ENCODE measurements around the gene HIF3A. TPM values are rescaled to one million over a fixed set of nuclear protein-coding genes. Genes with fewer than 3 reads are reported as not detected.
A peak's percentile ranks its signal among the peaks of the same experiment; 100 is the strongest.
"Not testable (repeated sequence)": the region's sequence is repeated elsewhere in the genome, so short reads cannot be mapped to it uniquely, and the experiment has no call there.

The HIF3A gene
- total RNA-seq, result 155 TPM

GRCh38 chr19:46296722-46297461 is at the start of gene HIF3A:
TSS of gene HIF3A (plus strand) at chr19:46297042. CDS start at chr19:46297077, 35 bp downstream.
- no peak for DNase-seq (ENCODE audit: extremely low spot score in 2 of 2)
- TF ChIP-seq POLR2AphosphoS5 (IDR thresholded peaks at IDR 0.05; ENCODE audit: insufficient read depth in 1 of 2, low read depth in 1 of 2), result peak in 1 of 2 donors; percentile 43
- TF ChIP-seq CTCF (IDR thresholded peaks at IDR 0.05), result no peak
- TF ChIP-seq POLR2A (IDR thresholded peaks at IDR 0.05), result no peak
- Histone ChIP-seq H3K4me1 (peaks cover 51% of the 10 kb centered on the region), H3K27me3 (no peaks in the 10 kb centered on the region), H3K36me3 (no peaks in the 10 kb centered on the region), H3K4me3 (peak within 1 kb of the TSS; percentile 57 to 60), H3K27ac (peak within 1 kb of the TSS; percentile 93), H3K9me3 (no peaks in the 10 kb centered on the region)
- intact Hi-C loops (cut with DNase I), result no loop called here

DNA sequence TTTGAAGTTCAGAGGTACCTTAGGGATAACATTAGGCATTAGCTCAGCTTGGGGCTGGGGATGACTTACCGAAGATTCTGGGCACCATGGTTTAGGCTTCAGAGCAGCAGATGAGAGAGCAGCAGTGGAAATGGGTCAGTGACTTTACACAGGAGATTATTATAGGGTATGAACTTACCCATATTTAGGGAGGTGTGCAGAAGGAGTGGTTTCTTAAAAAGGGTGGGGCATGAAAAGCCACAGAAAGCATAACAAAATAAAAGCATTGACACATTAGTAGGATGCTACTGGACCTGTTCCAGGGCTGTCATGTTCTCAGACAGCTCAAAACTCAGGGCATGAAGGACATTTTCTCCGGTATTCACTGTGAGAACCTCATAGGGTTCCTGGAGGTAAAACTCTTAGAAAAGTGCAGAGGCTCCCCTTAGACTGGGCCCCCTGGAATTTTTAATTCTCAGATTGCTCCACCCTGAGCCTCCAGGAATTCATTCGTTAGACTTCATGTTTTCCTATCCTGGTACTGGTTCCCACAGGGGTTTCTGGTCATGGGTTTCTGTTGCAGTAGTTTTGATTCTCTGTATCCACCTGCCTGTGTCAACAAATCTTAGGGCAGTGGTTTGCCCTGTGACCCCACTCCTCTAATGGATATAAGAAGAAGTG is 46.6 kb upstream of the HIF3A start:
- TF ChIP-seq POLR2A (IDR thresholded peaks at IDR 0.05), result no peak
- TF ChIP-seq POLR2AphosphoS5 (IDR thresholded peaks at IDR 0.05; ENCODE audit: insufficient read depth in 1 of 2, low read depth in 1 of 2), result no peak
- no peak for TF ChIP-seq CTCF (IDR thresholded peaks at IDR 0.05)
- H3K9me3 ChIP-seq, result no peaks in the 10 kb centered on the region
- intact Hi-C loops (cut with DNase I), result no loop called here
- no peak overlapping the region for H3K27ac ChIP-seq
- no peaks in the 10 kb centered on the region for H3K4me1 ChIP-seq
- H3K27me3 ChIP-seq, result no peaks in the 10 kb centered on the region
- no peaks in the 10 kb centered on the region for H3K36me3 ChIP-seq
- DNase-seq (ENCODE audit: extremely low spot score in 2 of 2), result no peak
- no peak overlapping the region for H3K4me3 ChIP-seq

GRCh38 chr19:46251416-46251815 is 45.4 kb upstream of the HIF3A start:
- TF ChIP-seq POLR2A (IDR thresholded peaks at IDR 0.05) (no peak), POLR2AphosphoS5 (IDR thresholded peaks at IDR 0.05; ENCODE audit: insufficient read depth in 1 of 2, low read depth in 1 of 2) (no peak), CTCF (IDR thresholded peaks at IDR 0.05) (no peak)
- intact Hi-C loops (cut with DNase I), result no loop called here
- Histone ChIP-seq H3K36me3 (no peaks in the 10 kb centered on the region), H3K4me1 (no peaks in the 10 kb centered on the region), H3K9me3 (no peaks in the 10 kb centered on the region), H3K27me3 (no peaks in the 10 kb centered on the region), H3K4me3 (no peak overlapping the region), H3K27ac (no peak overlapping the region)
- DNase-seq (ENCODE audit: extremely low spot score in 2 of 2), result no peak

- H3K4me3 ChIP-seq, result no peak overlapping the region
- no peaks in the 10 kb centered on the region for H3K4me1 ChIP-seq
- no peaks in the 10 kb centered on the region for H3K9me3 ChIP-seq
- intact Hi-C loops (cut with DNase I), result no loop called here
- DNase-seq (ENCODE audit: extremely low spot score in 2 of 2), result no peak
- H3K27me3 ChIP-seq, result no peaks in the 10 kb centered on the region
- H3K36me3 ChIP-seq, result no peaks in the 10 kb centered on the region
- H3K27ac ChIP-seq, result no peak overlapping the region
- TF ChIP-seq POLR2AphosphoS5 (IDR thresholded peaks at IDR 0.05; ENCODE audit: insufficient read depth in 1 of 2, low read depth in 1 of 2) (no peak), CTCF (IDR thresholded peaks at IDR 0.05) (no peak), POLR2A (IDR thresholded peaks at IDR 0.05) (no peak)
Observed at GRCh38 chr19:46254776-46255175, 42.1 kb upstream of the HIF3A start.

- Histone ChIP-seq H3K36me3 (no peaks in the 10 kb centered on the region), H3K9me3 (no peaks in the 10 kb centered on the region), H3K4me3 (no peak overlapping the region), H3K27me3 (no peaks in the 10 kb centered on the region), H3K4me1 (no peaks in the 10 kb centered on the region), H3K27ac (no peak overlapping the region)
- no peak for DNase-seq (ENCODE audit: extremely low spot score in 2 of 2)
- intact Hi-C loops (cut with DNase I), result no loop called here
- TF ChIP-seq POLR2AphosphoS5 (IDR thresholded peaks at IDR 0.05; ENCODE audit: insufficient read depth in 1 of 2, low read depth in 1 of 2), result no peak
- TF ChIP-seq POLR2A (IDR thresholded peaks at IDR 0.05), result no peak
Observed at GRCh38 chr19:46256855-46257254, 40.0 kb upstream of the HIF3A start.

GRCh38 chr19:46261501-46261900 is 35.3 kb upstream of the HIF3A start:
- H3K9me3 ChIP-seq; H3K4me3 ChIP-seq; H3K27me3 ChIP-seq; H3K27ac ChIP-seq; DNase-seq (ENCODE audit: extremely low spot score in 2 of 2); intact Hi-C loops (cut with DNase I); H3K36me3 ChIP-seq; H3K4me1 ChIP-seq: not testable (repeated sequence)

DNA sequence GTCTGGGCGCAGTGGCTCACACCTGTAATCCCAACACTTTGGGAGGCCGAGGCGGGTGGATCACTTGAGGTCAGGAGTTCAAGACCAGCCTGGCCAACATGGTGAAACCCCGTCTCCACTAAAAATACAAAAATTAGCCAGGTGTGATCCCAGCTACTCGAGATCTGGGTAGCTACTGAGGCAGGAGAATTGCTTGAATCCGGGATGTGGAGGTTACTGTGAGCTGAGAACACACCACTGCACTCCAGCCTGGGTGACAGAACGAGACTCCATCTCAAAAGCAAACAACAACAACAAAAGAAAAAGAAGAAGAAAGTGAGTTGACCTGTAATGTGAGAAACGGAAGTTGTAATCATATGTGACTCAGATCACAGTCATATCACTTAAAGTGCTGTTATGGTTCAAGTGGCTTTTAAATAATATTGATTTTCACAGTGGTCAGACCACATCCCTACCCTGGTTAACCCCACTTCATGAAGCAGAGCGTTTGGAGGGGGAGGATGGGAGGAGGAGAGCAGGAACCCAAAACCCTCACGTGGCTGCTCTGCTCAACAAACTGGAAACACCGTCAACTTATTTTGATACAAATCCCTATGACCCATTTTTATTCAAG is 34.1 kb upstream of the HIF3A start:
- H3K36me3 ChIP-seq; H3K4me3 ChIP-seq; H3K9me3 ChIP-seq; intact Hi-C loops (cut with DNase I); DNase-seq (ENCODE audit: extremely low spot score in 2 of 2); H3K27ac ChIP-seq; H3K4me1 ChIP-seq; H3K27me3 ChIP-seq: not testable (repeated sequence)

- H3K4me3 ChIP-seq; H3K27me3 ChIP-seq; DNase-seq (ENCODE audit: extremely low spot score in 2 of 2); H3K4me1 ChIP-seq; H3K9me3 ChIP-seq; H3K27ac ChIP-seq; H3K36me3 ChIP-seq: not testable (repeated sequence)
- intact Hi-C loops (cut with DNase I), result loop anchor here (5.0 kb wide), 1 partner anchor 238 kb away; no protein-coding TSS in a partner anchor
Observed at GRCh38 chr19:46264801-46265200, 32.0 kb upstream of the HIF3A start.
